ENCODE data around the gene SOX5. TPM values are rescaled to one million over a fixed set of nuclear protein-coding genes. Genes with fewer than 3 reads are reported as not detected.

The SOX5 gene
- total and polyA plus RNA-seq, 2 experiments from 2014 or later, result 14.8 to 26.4 TPM

GRCh38 chr12:23536293-23536692 is 413.2 kb downstream of the SOX5 start:
- Histone ChIP-seq H3K4me3 (no peak overlapping the region), H2AFZ (no peak overlapping the region), H3K9me3 (ENCODE audit: low read depth) (no peaks in the 10 kb centered on the region), H3K9me2 (replicated peaks; ENCODE audit: insufficient read depth) (no peaks in the 10 kb centered on the region), H3K27ac (no peak overlapping the region), H3K4me2 (no peak overlapping the region), H3K36me3 (replicated peaks; ENCODE audit: insufficient read depth, low read depth) (no peaks in the 10 kb centered on the region), H3K79me2 (no peaks in the 10 kb centered on the region), H3K4me1 (ENCODE audit: insufficient read depth) (no peaks in the 10 kb centered on the region), H3K27me3 (no peaks in the 10 kb centered on the region), H4K20me1 (ENCODE audit: insufficient read depth, poor library complexity, severe bottlenecking) (no peaks in the 10 kb centered on the region)
- WGBS (ENCODE audit: low lambda C conversion rate, missing lambda C conversion rate), result 94% methylated on average over 7 of the region's 7 CpGs
- TF ChIP-seq CTCF (IDR thresholded peaks at IDR 0.05; ENCODE audit: poor library complexity), result no peak
- TF ChIP-seq EZH2phosphoT487 (IDR thresholded peaks at IDR 0.05; ENCODE audit: low read depth, severe bottlenecking, unreplicated experiment), result no peak
- no peak for TF ChIP-seq EZH2 (IDR thresholded peaks at IDR 0.05; ENCODE audit: borderline replicate concordance)
- DNase-seq (ENCODE audit: low spot score), result no peak

GRCh38 chr12:23535441-23535840 is 414.0 kb downstream of the SOX5 start:
- WGBS (ENCODE audit: low lambda C conversion rate, missing lambda C conversion rate), result 97% methylated on average over 1 of the region's 1 CpG
- Histone ChIP-seq H3K27ac (no peak overlapping the region), H3K4me3 (no peak overlapping the region)

GRCh38 chr12:23534196-23534595 is 415.3 kb downstream of the SOX5 start:
- Histone ChIP-seq H3K79me2 (no peaks in the 10 kb centered on the region), H3K27ac (no peak overlapping the region), H3K9me2 (replicated peaks; ENCODE audit: insufficient read depth) (no peaks in the 10 kb centered on the region), H3K4me1 (ENCODE audit: insufficient read depth) (no peaks in the 10 kb centered on the region), H3K27me3 (no peaks in the 10 kb centered on the region), H2AFZ (no peak overlapping the region), H4K20me1 (ENCODE audit: insufficient read depth, poor library complexity, severe bottlenecking) (no peaks in the 10 kb centered on the region), H3K4me2 (no peak overlapping the region), H3K9me3 (ENCODE audit: low read depth) (no peaks in the 10 kb centered on the region), H3K4me3 (no peak overlapping the region), H3K36me3 (replicated peaks; ENCODE audit: insufficient read depth, low read depth) (no peaks in the 10 kb centered on the region)
- 95% methylated on average over 8 of the region's 8 CpGs for WGBS (ENCODE audit: low lambda C conversion rate, missing lambda C conversion rate)
- no peak for TF ChIP-seq EZH2phosphoT487 (IDR thresholded peaks at IDR 0.05; ENCODE audit: low read depth, severe bottlenecking, unreplicated experiment)
- no peak for TF ChIP-seq CTCF (IDR thresholded peaks at IDR 0.05; ENCODE audit: poor library complexity)
- no peak for TF ChIP-seq EZH2 (IDR thresholded peaks at IDR 0.05; ENCODE audit: borderline replicate concordance)
- no peak for DNase-seq (ENCODE audit: low spot score)

More at GRCh38 chr12:23535441-23535840, 414.0 kb downstream of the SOX5 start:
- Histone ChIP-seq H3K79me2 (no peaks in the 10 kb centered on the region), H3K9me3 (ENCODE audit: low read depth) (no peaks in the 10 kb centered on the region), H4K20me1 (ENCODE audit: insufficient read depth, poor library complexity, severe bottlenecking) (no peaks in the 10 kb centered on the region), H3K4me1 (ENCODE audit: insufficient read depth) (no peaks in the 10 kb centered on the region), H2AFZ (no peak overlapping the region), H3K4me2 (no peak overlapping the region), H3K36me3 (replicated peaks; ENCODE audit: insufficient read depth, low read depth) (no peaks in the 10 kb centered on the region), H3K27me3 (no peaks in the 10 kb centered on the region), H3K9me2 (replicated peaks; ENCODE audit: insufficient read depth) (no peaks in the 10 kb centered on the region)
- TF ChIP-seq EZH2 (IDR thresholded peaks at IDR 0.05; ENCODE audit: borderline replicate concordance), result no peak
- no peak for DNase-seq (ENCODE audit: low spot score)

- H3K9me2 ChIP-seq (replicated peaks; ENCODE audit: insufficient read depth), result no peaks in the 10 kb centered on the region
- no peak overlapping the region for H3K27ac ChIP-seq
- 97% methylated on average over 1 of the region's 1 CpG for WGBS (ENCODE audit: low lambda C conversion rate, missing lambda C conversion rate)
- no peak for DNase-seq (ENCODE audit: low spot score)
- no peaks in the 10 kb centered on the region for H3K27me3 ChIP-seq
- H3K36me3 ChIP-seq (replicated peaks; ENCODE audit: insufficient read depth, low read depth), result no peaks in the 10 kb centered on the region
- TF ChIP-seq EZH2 (IDR thresholded peaks at IDR 0.05; ENCODE audit: borderline replicate concordance) (no peak), EZH2phosphoT487 (IDR thresholded peaks at IDR 0.05; ENCODE audit: low read depth, severe bottlenecking, unreplicated experiment) (no peak), CTCF (IDR thresholded peaks at IDR 0.05; ENCODE audit: poor library complexity) (no peak)
- H3K4me2 ChIP-seq, result no peak overlapping the region
- H3K79me2 ChIP-seq, result no peaks in the 10 kb centered on the region
- no peaks in the 10 kb centered on the region for H3K9me3 ChIP-seq (ENCODE audit: low read depth)
- H2AFZ ChIP-seq, result no peak overlapping the region
- no peaks in the 10 kb centered on the region for H4K20me1 ChIP-seq (ENCODE audit: insufficient read depth, poor library complexity, severe bottlenecking)
- no peaks in the 10 kb centered on the region for H3K4me1 ChIP-seq (ENCODE audit: insufficient read depth)
- H3K4me3 ChIP-seq, result no peak overlapping the region
These were observed 415.8 kb downstream of the SOX5 start for GRCh38 chr12:23533699-23534098.

Data from hepatocyte (in vitro differentiated cells).